BJ (cell line): ENCODE results near the gene PC. TPM values are rescaled to one million over a fixed set of nuclear protein-coding genes. Genes with fewer than 3 reads are reported as not detected.
"Not testable (repeated sequence)": the region's sequence is repeated elsewhere in the genome, so short reads cannot be mapped to it uniquely, and the experiment has no call there.

Experiments used
- CTCF ChIA-PET: fragments of 350-600 bp; formaldehyde crosslinking; extraction: SDS; loops from one replicate; lab custom pipeline; 2021; ENCODE audit warnings: antibody characterized with exemption, inconsistent platforms; lab: Yijun Ruan, JAX
- POLR2A ChIA-PET: fragments of 300-600 bp; sonication (Branson Sonifier 250); formaldehyde crosslinking; extraction: SDS; loops from one replicate; lab custom pipeline; 2021; ENCODE audit warnings: antibody characterized with exemption; lab: Charles Lee
- DNase-seq: peaks from one replicate; pipeline ENCODE4 v3.0.0-alpha.2; 2011; ENCODE audit warnings: low read depth
- H3K27me3 ChIP-seq: 2 replicates; pipeline ENCODE4 v1.6.0; 2011; ENCODE audit warnings: low read length; ENCODE audit not compliant: control insufficient read depth, insufficient read depth
- H3K36me3 ChIP-seq: 2 replicates; pipeline ENCODE4 v1.5.1; 2011; ENCODE audit warnings: low read length; ENCODE audit not compliant: control insufficient read depth, insufficient read depth
- H3K4me3 ChIP-seq: 2 replicates; pipeline ENCODE4 v1.5.1; 2011; ENCODE audit warnings: low read depth, mild to moderate bottlenecking, control low read depth, low read length
- CTCF ChIP-seq: IDR thresholded peaks from 2 replicates; pipeline ENCODE4 v1.5.1; 2011; ENCODE audit warnings: low read depth, mild to moderate bottlenecking, control low read depth, inconsistent platforms, low read length, moderate library complexity; ENCODE audit not compliant: insufficient read depth
- polyA minus RNA-seq: library from RNA; depleted of rRNA, polyadenylated mRNA; stranded (reverse); fragments of >200 nt; gene quantifications from 2 replicates; pipeline ENCODE4 v1.2.3, GENCODE V29; 2011; rRNA and poly(A)+ RNA removed
- polyA plus RNA-seq: library from polyadenylated mRNA; depleted of rRNA; stranded (reverse); fragments of >200 nt; gene quantifications from 2 replicates; pipeline ENCODE4 v1.2.3, GENCODE V29; 2011; rRNA removed

PC gene
- polyA plus RNA-seq: 6.4 and 14.3 TPM in 2 replicates
- polyA minus RNA-seq: 11.7 and 14.8 TPM in 2 replicates

GRCh38 chr11:66958232-66958955 is at the start of gene PC:
Gene PC (minus strand): TSS chr11:66958383. CDS start chr11:66872159, 86,224 bp downstream.
- no peak for TF ChIP-seq CTCF
- H3K36me3 ChIP-seq: no peaks in the 10 kb centered on the region
- peak within 1 kb of the TSS; percentile 84 for H3K4me3 ChIP-seq
- ChIA-PET POLR2A (interaction anchor here (0.6 kb wide), 1 partner anchor 160 kb away, joined by 4 read pairs; the partner anchor contains the start of gene KDM2A), CTCF (interaction anchor here (1.6 kb wide), 1 partner anchor 18 kb away, joined by 6 read pairs; no protein-coding TSS in a partner anchor)
- DNase-seq: peak; percentile 98
- no peaks in the 10 kb centered on the region for H3K27me3 ChIP-seq

- CTCF ChIA-PET: interaction anchor here (0.6 to 1.6 kb wide), 2 partner anchors 14 to 104 kb away, joined by 3 to 9 read pairs; no protein-coding TSS in a partner anchor
- H3K4me3 ChIP-seq: no peak overlapping the region
- DNase-seq: no peak
- H3K36me3 ChIP-seq: no peaks in the 10 kb centered on the region
- no peak for TF ChIP-seq CTCF
- POLR2A ChIA-PET: no interaction called here
- no peaks in the 10 kb centered on the region for H3K27me3 ChIP-seq
These were observed 48.9 kb upstream of the PC start for GRCh38 chr11:67007126-67007525.

GRCh38 chr11:67006029-67006884 is 48.1 kb upstream of the PC start:
- CTCF ChIA-PET: interaction anchor here (1.1 to 1.6 kb wide), 2 partner anchors 9 to 15 kb away, joined by 3 to 9 read pairs; no protein-coding TSS in a partner anchor

GRCh38 chr11:67005200-67005599 is 47.0 kb upstream of the PC start:
- H3K27me3 ChIP-seq, H3K4me3 ChIP-seq, DNase-seq, H3K36me3 ChIP-seq, CTCF ChIA-PET: not testable (repeated sequence)
- POLR2A ChIA-PET: interaction anchor here (0.7 kb wide), 1 partner anchor 17 kb away, joined by 7 read pairs; no protein-coding TSS in a partner anchor

More at GRCh38 chr11:67006029-67006884, 48.1 kb upstream of the PC start:
- DNase-seq: no peak
- no peak overlapping the region for H3K4me3 ChIP-seq
- POLR2A ChIA-PET: interaction anchor here (0.7 kb wide), 1 partner anchor 16 kb away, joined by 7 read pairs; no protein-coding TSS in a partner anchor
- no peaks in the 10 kb centered on the region for H3K27me3 ChIP-seq
- TF ChIP-seq CTCF: no peak
- no peaks in the 10 kb centered on the region for H3K36me3 ChIP-seq

- DNase-seq: no peak
- CTCF ChIA-PET: interaction anchor here (0.5 to 0.6 kb wide), 3 partner anchors 51 to 1767 kb away, joined by 3 to 5 read pairs (median 3); no protein-coding TSS in a partner anchor
- Histone ChIP-seq H3K4me3 (no peak overlapping the region), H3K36me3 (no peaks in the 10 kb centered on the region), H3K27me3 (no peaks in the 10 kb centered on the region)
- no peak for TF ChIP-seq CTCF
- POLR2A ChIA-PET: no interaction called here
These were observed 44.8 kb upstream of the PC start for GRCh38 chr11:67002921-67003411.
